K562 (cell line): Measurements from ENCODE around the gene ATAD2B. TPM values are rescaled to one million over a fixed set of nuclear protein-coding genes. Genes with fewer than 3 reads are reported as not detected.

Source experiments
- FOXK2 ChIP-seq, 2 experiments: fragments of 450-650 bp; IDR thresholded peaks in 1 of 2; conservative IDR thresholded peaks in 1 of 2; 2 replicates each; pipeline ENCODE4 v1.6.1; 2016; ENCODE audit warnings: low read depth in 2 of 2, mild to moderate bottlenecking in 1 of 2
- GABPB1 ChIP-seq: sonication (generic); formaldehyde crosslinking; IDR thresholded peaks from 2 replicates; pipeline ENCODE4 v1.8.0; 2022; ENCODE audit warnings: mild to moderate bottlenecking, missing genetic modification reagents
- GABPB2 ChIP-seq: fragments of 250-450 bp; sonication (Bioruptor Pico); conservative IDR thresholded peaks from 2 replicates; pipeline ENCODE4 v1.5.1; 2021; ENCODE audit warnings: mild to moderate bottlenecking
- GATA2 ChIP-seq: sonication (generic); formaldehyde crosslinking; IDR thresholded peaks from 2 replicates; pipeline ENCODE4 v1.4.0; 2020; ENCODE audit warnings: mild to moderate bottlenecking, missing genetic modification reagents
- HCFC1 ChIP-seq: IDR thresholded peaks from 2 replicates; pipeline ENCODE4 v1.6.1; 2012; ENCODE audit warnings: low read depth, low read length, improper control_type of control experiment
- KLF10 ChIP-seq: fragments of 250-450 bp; sonication (Bioruptor Pico); IDR thresholded peaks from 2 replicates; pipeline ENCODE4 v1.6.1; 2021; ENCODE audit warnings: matching md5 sums
- POLR2AphosphoS5 ChIP-seq: IDR thresholded peaks from 2 replicates; pipeline ENCODE4 v1.6.1; 2011; ENCODE audit warnings: mild to moderate bottlenecking, low read depth, low read length, moderate library complexity; ENCODE audit not compliant: control insufficient read depth, insufficient read depth
- PTBP1 ChIP-seq: fragments of 200-400 bp; formaldehyde crosslinking; IDR thresholded peaks from 2 replicates; pipeline ENCODE4 v1.6.1; 2017; ENCODE audit warnings: low read depth, low read length
- ZNF134 ChIP-seq: fragments of 250-450 bp; sonication (Bioruptor Pico); conservative IDR thresholded peaks from 2 replicates; pipeline ENCODE4 v1.4.0; 2020
- ZNF583 ChIP-seq: fragments of 250-450 bp; sonication (Bioruptor Pico); IDR thresholded peaks from 2 replicates; pipeline ENCODE4 v1.4.0; 2020
- ZNF695 ChIP-seq: fragments of 450-650 bp; formaldehyde crosslinking; IDR thresholded peaks from 2 replicates; pipeline ENCODE4 v1.4.0; 2020; ENCODE audit warnings: mild to moderate bottlenecking, moderate library complexity
- polyA plus RNA-seq, 8 experiments: library from polyadenylated mRNA; depleted of rRNA in 4 of 8; stranded (reverse) in 5 of 8; unstranded in 3 of 8; fragments of >200 nt; fragmentation: Nextera tagmentation in 2 of 8; fragmentation: Illumina TruSeq in 1 of 8; extraction: Ambion mirVana in 2 of 8; extraction: Trizol in 1 of 8; gene quantifications; 2 replicates each; pipeline versions ENCODE4 v1.2.1 to v1.2.3, GENCODE V29; 2011 to 2014; ENCODE audit warnings: inconsistent platforms in 1 of 8, missing spikeins in 1 of 8
- total RNA-seq, 7 experiments: library from RNA; depleted of rRNA in 6 of 7; stranded (reverse); fragments of >200 nt in 6 of 7; fragmentation: Illumina TruSeq in 2 of 7; extraction: Trizol in 2 of 7; gene quantifications; 2 replicates each; pipeline versions ENCODE4 v1.2.1 to v1.2.3, GENCODE V29; 2011 to 2021; ENCODE audit warnings: low replicate concordance in 1 of 7
- TF ChIP-seq, protein P1 (sequence below): fragments of 450-650 bp; formaldehyde crosslinking; IDR thresholded peaks from 2 replicates; pipeline ENCODE4 v1.4.0; 2020; ENCODE audit warnings: mild to moderate bottlenecking
- TF ChIP-seq, protein P2 (sequence below): fragments of 150-350 bp; IDR thresholded peaks from 2 replicates; pipeline ENCODE4 v1.6.1; 2014; ENCODE audit warnings: low read depth, mild to moderate bottlenecking, low read length, borderline replicate concordance
- TF ChIP-seq, protein P3 (sequence below), 2 experiments: fragments of 450-650 bp; IDR thresholded peaks; 2 replicates each; pipeline ENCODE4 v1.6.1; 2016; ENCODE audit warnings: mild to moderate bottlenecking in 2 of 2, borderline replicate concordance in 1 of 2, low read depth in 1 of 2, moderate library complexity in 1 of 2

ATAD2B gene
- total and polyA plus RNA-seq, 9 of the 15 experiments (the other 6 are each of a cell fraction or from before 2014, with no cell fraction given): 3.2 to 21.6 (median 11.4) TPM

DNA sequence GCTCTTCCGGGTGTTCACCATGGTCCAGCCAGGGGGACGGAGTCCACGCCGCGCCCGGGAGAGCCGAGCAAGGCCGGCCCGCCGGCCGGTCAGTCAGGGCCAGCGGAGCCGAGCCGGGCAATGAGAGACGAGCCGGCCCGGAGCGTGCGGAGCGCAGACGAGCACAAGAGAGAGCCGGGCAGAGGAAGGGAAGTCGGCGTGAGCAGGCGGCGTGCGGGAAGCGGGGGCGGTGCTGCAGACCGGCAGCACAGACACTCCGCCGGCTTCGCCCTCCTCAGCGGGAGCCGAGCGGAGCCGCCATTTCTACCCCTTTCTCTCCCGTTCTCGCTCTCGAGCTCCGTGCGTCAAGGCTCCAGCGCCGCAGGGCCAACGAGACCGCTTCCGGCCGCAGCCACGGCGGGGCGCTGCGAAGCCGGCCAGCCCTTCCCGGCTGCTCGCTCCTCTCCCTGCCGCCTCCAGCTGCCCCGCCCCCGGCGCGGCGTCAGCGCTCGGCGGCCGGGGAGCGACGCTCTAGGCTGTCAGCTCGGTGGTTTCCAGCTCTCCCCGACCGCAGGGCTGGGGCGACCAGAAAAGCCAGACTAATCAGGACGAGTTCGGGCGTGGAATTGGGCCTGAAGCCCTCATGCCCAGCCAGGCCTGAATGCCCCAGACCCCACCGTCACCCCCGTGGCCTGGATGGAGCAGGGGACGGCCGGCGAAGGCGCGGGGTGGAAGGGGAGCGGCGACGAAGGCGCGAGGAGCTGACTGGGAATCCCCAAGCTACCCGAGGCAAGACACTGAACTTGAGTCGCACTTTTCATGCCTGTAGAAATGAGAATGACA is at the start of gene ATAD2B (continued):
- no peak for TF ChIP-seq GATA2 (CRISPR knock-in tag)
- TF ChIP-seq GABPB2 (CRISPR knock-in tag): no peak
- TF ChIP-seq, protein P1, sequence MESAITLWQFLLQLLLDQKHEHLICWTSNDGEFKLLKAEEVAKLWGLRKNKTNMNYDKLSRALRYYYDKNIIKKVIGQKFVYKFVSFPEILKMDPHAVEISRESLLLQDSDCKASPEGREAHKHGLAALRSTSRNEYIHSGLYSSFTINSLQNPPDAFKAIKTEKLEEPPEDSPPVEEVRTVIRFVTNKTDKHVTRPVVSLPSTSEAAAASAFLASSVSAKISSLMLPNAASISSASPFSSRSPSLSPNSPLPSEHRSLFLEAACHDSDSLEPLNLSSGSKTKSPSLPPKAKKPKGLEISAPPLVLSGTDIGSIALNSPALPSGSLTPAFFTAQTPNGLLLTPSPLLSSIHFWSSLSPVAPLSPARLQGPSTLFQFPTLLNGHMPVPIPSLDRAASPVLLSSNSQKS (CRISPR knock-in tag): no peak
- 0 out of 2 replicates have a peak, but pooled peaks have one; percentile 22 for TF ChIP-seq PTBP1
- TF ChIP-seq GABPB1: peak; percentile 85
- TF ChIP-seq ZNF695: no peak
- no peak for TF ChIP-seq KLF10 (CRISPR knock-in tag)
- TF ChIP-seq ZNF134 (CRISPR knock-in tag): no peak
- peak; percentile 80 for TF ChIP-seq POLR2AphosphoS5
- TF ChIP-seq HCFC1: peak; percentile 70
- no peak for TF ChIP-seq FOXK2 (conservative IDR thresholded peaks at IDR 0.05 in 1 of 2, IDR thresholded peaks at IDR 0.05 in 1 of 2; ENCODE audit: low read depth in 2 of 2)
- no peak for TF ChIP-seq ZNF583
- TF ChIP-seq, protein P2, sequence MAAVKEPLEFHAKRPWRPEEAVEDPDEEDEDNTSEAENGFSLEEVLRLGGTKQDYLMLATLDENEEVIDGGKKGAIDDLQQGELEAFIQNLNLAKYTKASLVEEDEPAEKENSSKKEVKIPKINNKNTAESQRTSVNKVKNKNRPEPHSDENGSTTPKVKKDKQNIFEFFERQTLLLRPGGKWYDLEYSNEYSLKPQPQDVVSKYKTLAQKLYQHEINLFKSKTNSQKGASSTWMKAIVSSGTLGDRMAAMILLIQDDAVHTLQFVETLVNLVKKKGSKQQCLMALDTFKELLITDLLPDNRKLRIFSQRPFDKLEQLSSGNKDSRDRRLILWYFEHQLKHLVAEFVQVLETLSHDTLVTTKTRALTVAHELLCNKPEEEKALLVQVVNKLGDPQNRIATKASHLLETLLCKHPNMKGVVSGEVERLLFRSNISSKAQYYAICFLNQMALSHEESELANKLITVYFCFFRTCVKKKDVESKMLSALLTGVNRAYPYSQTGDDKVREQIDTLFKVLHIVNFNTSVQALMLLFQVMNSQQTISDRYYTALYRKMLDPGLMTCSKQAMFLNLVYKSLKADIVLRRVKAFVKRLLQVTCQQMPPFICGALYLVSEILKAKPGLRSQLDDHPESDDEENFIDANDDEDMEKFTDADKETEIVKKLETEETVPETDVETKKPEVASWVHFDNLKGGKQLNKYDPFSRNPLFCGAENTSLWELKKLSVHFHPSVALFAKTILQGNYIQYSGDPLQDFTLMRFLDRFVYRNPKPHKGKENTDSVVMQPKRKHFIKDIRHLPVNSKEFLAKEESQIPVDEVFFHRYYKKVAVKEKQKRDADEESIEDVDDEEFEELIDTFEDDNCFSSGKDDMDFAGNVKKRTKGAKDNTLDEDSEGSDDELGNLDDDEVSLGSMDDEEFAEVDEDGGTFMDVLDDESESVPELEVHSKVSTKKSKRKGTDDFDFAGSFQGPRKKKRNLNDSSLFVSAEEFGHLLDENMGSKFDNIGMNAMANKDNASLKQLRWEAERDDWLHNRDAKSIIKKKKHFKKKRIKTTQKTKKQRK: no peak
- TF ChIP-seq, protein P3, sequence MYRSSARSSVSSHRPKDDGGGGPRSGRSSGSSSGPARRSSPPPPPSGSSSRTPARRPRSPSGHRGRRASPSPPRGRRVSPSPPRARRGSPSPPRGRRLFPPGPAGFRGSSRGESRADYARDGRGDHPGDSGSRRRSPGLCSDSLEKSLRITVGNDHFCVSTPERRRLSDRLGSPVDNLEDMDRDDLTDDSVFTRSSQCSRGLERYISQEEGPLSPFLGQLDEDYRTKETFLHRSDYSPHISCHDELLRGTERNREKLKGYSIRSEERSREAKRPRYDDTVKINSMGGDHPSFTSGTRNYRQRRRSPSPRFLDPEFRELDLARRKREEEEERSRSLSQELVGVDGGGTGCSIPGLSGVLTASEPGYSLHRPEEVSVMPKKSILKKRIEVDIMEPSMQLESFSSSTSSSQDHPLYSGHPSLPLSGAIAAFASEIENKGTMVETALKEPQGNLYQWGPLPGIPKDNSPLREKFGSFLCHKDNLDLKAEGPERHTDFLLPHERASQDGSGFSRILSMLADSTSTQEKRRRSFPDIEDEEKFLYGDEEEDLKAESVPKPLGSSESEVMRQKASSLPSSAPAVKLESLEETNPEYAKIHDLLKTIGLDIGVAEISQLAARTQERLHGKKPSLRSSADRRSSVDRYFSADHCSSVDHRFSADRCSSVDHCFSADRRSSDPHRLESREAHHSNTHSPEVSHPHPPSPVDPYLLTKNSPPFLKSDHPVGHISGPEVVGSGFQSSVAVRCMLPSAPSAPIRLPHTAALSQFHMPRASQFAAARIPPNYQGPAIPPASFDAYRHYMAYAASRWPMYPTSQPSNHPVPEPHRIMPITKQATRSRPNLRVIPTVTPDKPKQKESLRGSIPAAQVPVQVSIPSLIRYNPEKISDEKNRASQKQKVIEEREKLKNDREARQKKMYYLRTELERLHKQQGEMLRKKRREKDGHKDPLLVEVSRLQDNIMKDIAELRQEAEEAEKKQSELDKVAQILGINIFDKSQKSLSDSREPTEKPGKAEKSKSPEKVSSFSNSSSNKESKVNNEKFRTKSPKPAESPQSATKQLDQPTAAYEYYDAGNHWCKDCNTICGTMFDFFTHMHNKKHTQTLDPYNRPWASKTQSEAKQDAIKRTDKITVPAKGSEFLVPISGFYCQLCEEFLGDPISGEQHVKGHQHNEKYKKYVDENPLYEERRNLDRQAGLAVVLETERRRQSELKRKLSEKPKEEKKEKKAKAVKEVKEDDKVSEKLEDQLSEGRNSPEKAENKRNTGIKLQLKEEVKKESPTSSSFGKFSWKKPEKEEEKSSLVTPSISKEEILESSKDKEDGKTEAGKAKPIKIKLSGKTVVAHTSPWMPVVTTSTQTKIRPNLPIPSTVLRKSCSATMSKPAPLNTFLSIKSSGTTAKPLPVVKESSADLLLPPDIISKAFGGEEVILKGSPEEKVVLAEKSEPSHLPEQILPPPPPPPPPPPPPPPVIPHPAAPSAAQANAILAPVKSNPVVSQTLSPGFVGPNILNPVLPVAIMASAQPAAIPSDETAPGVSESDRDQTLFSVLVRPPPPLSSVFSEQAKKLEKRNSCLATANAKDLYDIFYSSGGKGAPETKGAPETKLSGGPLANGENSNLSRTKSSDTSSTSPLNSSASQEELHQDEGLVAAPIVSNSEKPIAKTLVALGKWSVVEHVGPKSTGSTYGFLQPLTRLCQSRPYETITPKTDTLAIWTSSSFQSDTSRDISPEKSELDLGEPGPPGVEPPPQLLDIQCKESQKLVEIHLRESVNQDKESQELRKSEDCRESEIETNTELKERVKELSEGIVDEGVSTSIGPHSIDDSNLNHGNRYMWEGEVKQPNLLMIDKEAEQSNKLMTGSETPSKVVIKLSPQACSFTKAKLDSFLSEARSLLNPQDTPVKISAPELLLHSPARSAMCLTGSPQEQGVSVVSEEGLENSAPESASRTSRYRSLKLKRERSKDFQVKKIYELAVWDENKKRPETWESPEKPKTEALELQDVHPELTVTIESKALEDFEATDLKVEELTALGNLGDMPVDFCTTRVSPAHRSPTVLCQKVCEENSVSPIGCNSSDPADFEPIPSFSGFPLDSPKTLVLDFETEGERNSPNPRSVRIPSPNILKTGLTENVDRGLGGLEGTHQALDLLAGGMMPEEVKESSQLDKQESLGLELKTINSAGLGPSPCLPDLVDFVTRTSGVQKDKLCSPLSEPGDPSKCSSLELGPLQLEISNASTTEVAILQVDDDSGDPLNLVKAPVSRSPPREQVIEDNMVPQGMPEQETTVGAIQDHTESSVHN (IDR thresholded peaks at IDR 0.05; ENCODE audit: borderline replicate concordance in 1 of 2, low read depth in 1 of 2): no peak
